Measurements from ENCODE around the gene CDH18. TPM values are rescaled to one million over a fixed set of nuclear protein-coding genes. Genes with fewer than 3 reads are reported as not detected.

CDH18 gene
- total and polyA plus RNA-seq, 2 donors, result 0.05 to 0.24 TPM

- no peaks in the 10 kb centered on the region for H3K27me3 ChIP-seq (ENCODE audit: control insufficient read depth in 2 of 2, insufficient read depth in 1 of 2, low read length in 1 of 2)
- DNase-seq (ENCODE audit: low read depth in 6 of 9, low spot score in 9 of 9), result no peak
- H3K4me3 ChIP-seq (ENCODE audit: low read length in 2 of 2), result no peak overlapping the region
- H3K27ac ChIP-seq (ENCODE audit: low read depth in 1 of 2, low read length in 1 of 2), result no peak overlapping the region
- WGBS, result 93% methylated on average over 2 of the region's 2 CpGs
- peaks cover 0 to 4% of the 10 kb centered on the region in 2 donors for H3K9me3 ChIP-seq (ENCODE audit: control insufficient read depth in 2 of 2, insufficient read depth in 1 of 2, low read length in 1 of 2)
- no peaks in the 10 kb centered on the region for H3K4me1 ChIP-seq (ENCODE audit: control insufficient read depth in 2 of 2, insufficient read depth in 2 of 2, low read length in 2 of 2)
- H3K36me3 ChIP-seq (ENCODE audit: control insufficient read depth in 2 of 2, insufficient read depth in 2 of 2, low read length in 1 of 2), result no peaks in the 10 kb centered on the region
These were observed 361.8 kb downstream of the CDH18 start for GRCh38 chr5:19626211-19626610.

GRCh38 chr5:19625562-19625961 lies 362.4 kb downstream of the CDH18 start:
- no peak for DNase-seq (ENCODE audit: low read depth in 6 of 9, low spot score in 9 of 9)
- Histone ChIP-seq H3K4me1 (ENCODE audit: control insufficient read depth in 2 of 2, insufficient read depth in 2 of 2, low read length in 2 of 2) (no peaks in the 10 kb centered on the region), H3K36me3 (ENCODE audit: control insufficient read depth in 2 of 2, insufficient read depth in 2 of 2, low read length in 1 of 2) (no peaks in the 10 kb centered on the region), H3K27me3 (ENCODE audit: control insufficient read depth in 2 of 2, insufficient read depth in 1 of 2, low read length in 1 of 2) (no peaks in the 10 kb centered on the region), H3K4me3 (ENCODE audit: low read length in 2 of 2) (no peak overlapping the region), H3K27ac (ENCODE audit: low read depth in 1 of 2, low read length in 1 of 2) (no peak overlapping the region), H3K9me3 (ENCODE audit: control insufficient read depth in 2 of 2, insufficient read depth in 1 of 2, low read length in 1 of 2) (peaks cover 0 to 4% of the 10 kb centered on the region in 2 donors)
- WGBS, result 79% methylated on average over 3 of the region's 3 CpGs

GRCh38 chr5:19619571-19619970 lies 368.4 kb downstream of the CDH18 start:
- DNase-seq (ENCODE audit: low read depth in 6 of 9, low spot score in 9 of 9), result no peak
- Histone ChIP-seq H3K4me1 (ENCODE audit: control insufficient read depth in 2 of 2, insufficient read depth in 2 of 2, low read length in 2 of 2) (no peaks in the 10 kb centered on the region), H3K4me3 (ENCODE audit: low read length in 2 of 2) (no peak overlapping the region), H3K36me3 (ENCODE audit: control insufficient read depth in 2 of 2, insufficient read depth in 2 of 2, low read length in 1 of 2) (no peaks in the 10 kb centered on the region), H3K27me3 (ENCODE audit: control insufficient read depth in 2 of 2, insufficient read depth in 1 of 2, low read length in 1 of 2) (no peaks in the 10 kb centered on the region), H3K27ac (ENCODE audit: low read depth in 1 of 2, low read length in 1 of 2) (no peak overlapping the region), H3K9me3 (ENCODE audit: control insufficient read depth in 2 of 2, insufficient read depth in 1 of 2, low read length in 1 of 2) (no peaks in the 10 kb centered on the region)
- WGBS, result 49% methylated on average over 2 of the region's 2 CpGs

- WGBS, result 81% methylated on average over 4 of the region's 4 CpGs
- H3K4me1 ChIP-seq (ENCODE audit: control insufficient read depth in 2 of 2, insufficient read depth in 2 of 2, low read length in 2 of 2), result no peaks in the 10 kb centered on the region
- no peak overlapping the region for H3K4me3 ChIP-seq (ENCODE audit: low read length in 2 of 2)
- DNase-seq (ENCODE audit: low read depth in 6 of 9, low spot score in 9 of 9), result no peak
- H3K36me3 ChIP-seq (ENCODE audit: control insufficient read depth in 2 of 2, insufficient read depth in 2 of 2, low read length in 1 of 2), result no peaks in the 10 kb centered on the region
- H3K9me3 ChIP-seq (ENCODE audit: control insufficient read depth in 2 of 2, insufficient read depth in 1 of 2, low read length in 1 of 2), result no peaks in the 10 kb centered on the region
- no peaks in the 10 kb centered on the region for H3K27me3 ChIP-seq (ENCODE audit: control insufficient read depth in 2 of 2, insufficient read depth in 1 of 2, low read length in 1 of 2)
- no peak overlapping the region for H3K27ac ChIP-seq (ENCODE audit: low read depth in 1 of 2, low read length in 1 of 2)
These were observed 371.2 kb downstream of the CDH18 start for GRCh38 chr5:19616701-19617215.

GRCh38 chr5:19615661-19616060 lies 372.3 kb downstream of the CDH18 start:
- Histone ChIP-seq H3K4me3 (ENCODE audit: low read length in 2 of 2) (no peak overlapping the region), H3K27me3 (ENCODE audit: control insufficient read depth in 2 of 2, insufficient read depth in 1 of 2, low read length in 1 of 2) (no peaks in the 10 kb centered on the region), H3K27ac (ENCODE audit: low read depth in 1 of 2, low read length in 1 of 2) (no peak overlapping the region), H3K9me3 (ENCODE audit: control insufficient read depth in 2 of 2, insufficient read depth in 1 of 2, low read length in 1 of 2) (no peaks in the 10 kb centered on the region), H3K36me3 (ENCODE audit: control insufficient read depth in 2 of 2, insufficient read depth in 2 of 2, low read length in 1 of 2) (no peaks in the 10 kb centered on the region), H3K4me1 (ENCODE audit: control insufficient read depth in 2 of 2, insufficient read depth in 2 of 2, low read length in 2 of 2) (no peaks in the 10 kb centered on the region)
- no peak for DNase-seq (ENCODE audit: low read depth in 6 of 9, low spot score in 9 of 9)
- WGBS, result 80% methylated on average over 1 of the region's 1 CpG

GRCh38 chr5:19615071-19615470 lies 372.9 kb downstream of the CDH18 start:
- no peak overlapping the region for H3K27ac ChIP-seq (ENCODE audit: low read depth in 1 of 2, low read length in 1 of 2)
- no peak for DNase-seq (ENCODE audit: low read depth in 6 of 9, low spot score in 9 of 9)
- no peaks in the 10 kb centered on the region for H3K27me3 ChIP-seq (ENCODE audit: control insufficient read depth in 2 of 2, insufficient read depth in 1 of 2, low read length in 1 of 2)
- WGBS, result 71% methylated on average over 4 of the region's 4 CpGs
- H3K9me3 ChIP-seq (ENCODE audit: control insufficient read depth in 2 of 2, insufficient read depth in 1 of 2, low read length in 1 of 2), result no peaks in the 10 kb centered on the region
- no peak overlapping the region for H3K4me3 ChIP-seq (ENCODE audit: low read length in 2 of 2)
- no peaks in the 10 kb centered on the region for H3K36me3 ChIP-seq (ENCODE audit: control insufficient read depth in 2 of 2, insufficient read depth in 2 of 2, low read length in 1 of 2)
- no peaks in the 10 kb centered on the region for H3K4me1 ChIP-seq (ENCODE audit: control insufficient read depth in 2 of 2, insufficient read depth in 2 of 2, low read length in 2 of 2)

GRCh38 chr5:19608444-19609002 lies 379.5 kb downstream of the CDH18 start:
- no peaks in the 10 kb centered on the region for H3K36me3 ChIP-seq (ENCODE audit: control insufficient read depth in 2 of 2, insufficient read depth in 2 of 2, low read length in 1 of 2)
- no peaks in the 10 kb centered on the region for H3K9me3 ChIP-seq (ENCODE audit: control insufficient read depth in 2 of 2, insufficient read depth in 1 of 2, low read length in 1 of 2)
- H3K4me1 ChIP-seq (ENCODE audit: control insufficient read depth in 2 of 2, insufficient read depth in 2 of 2, low read length in 2 of 2), result no peaks in the 10 kb centered on the region
- no peak for DNase-seq (ENCODE audit: low read depth in 6 of 9, low spot score in 9 of 9)
- WGBS, result 49% methylated on average over 1 of the region's 1 CpG
- H3K4me3 ChIP-seq (ENCODE audit: low read length in 2 of 2), result no peak overlapping the region
- no peak overlapping the region for H3K27ac ChIP-seq (ENCODE audit: low read depth in 1 of 2, low read length in 1 of 2)
- no peaks in the 10 kb centered on the region for H3K27me3 ChIP-seq (ENCODE audit: control insufficient read depth in 2 of 2, insufficient read depth in 1 of 2, low read length in 1 of 2)

- DNase-seq (ENCODE audit: low read depth in 6 of 9, low spot score in 9 of 9), result no peak
- Histone ChIP-seq H3K4me3 (ENCODE audit: low read length in 2 of 2) (no peak overlapping the region), H3K27ac (ENCODE audit: low read depth in 1 of 2, low read length in 1 of 2) (no peak overlapping the region), H3K36me3 (ENCODE audit: control insufficient read depth in 2 of 2, insufficient read depth in 2 of 2, low read length in 1 of 2) (no peaks in the 10 kb centered on the region), H3K9me3 (ENCODE audit: control insufficient read depth in 2 of 2, insufficient read depth in 1 of 2, low read length in 1 of 2) (peaks cover 0 to 3% of the 10 kb centered on the region in 2 donors), H3K4me1 (ENCODE audit: control insufficient read depth in 2 of 2, insufficient read depth in 2 of 2, low read length in 2 of 2) (no peaks in the 10 kb centered on the region), H3K27me3 (ENCODE audit: control insufficient read depth in 2 of 2, insufficient read depth in 1 of 2, low read length in 1 of 2) (no peaks in the 10 kb centered on the region)
- 85% methylated on average over 3 of the region's 3 CpGs for WGBS
These were observed 382.1 kb downstream of the CDH18 start for GRCh38 chr5:19605846-19606407.

- Histone ChIP-seq H3K4me1 (ENCODE audit: control insufficient read depth in 2 of 2, insufficient read depth in 2 of 2, low read length in 2 of 2) (no peaks in the 10 kb centered on the region), H3K27me3 (ENCODE audit: control insufficient read depth in 2 of 2, insufficient read depth in 1 of 2, low read length in 1 of 2) (no peaks in the 10 kb centered on the region), H3K27ac (ENCODE audit: low read depth in 1 of 2, low read length in 1 of 2) (no peak overlapping the region), H3K9me3 (ENCODE audit: control insufficient read depth in 2 of 2, insufficient read depth in 1 of 2, low read length in 1 of 2) (no peaks in the 10 kb centered on the region), H3K4me3 (ENCODE audit: low read length in 2 of 2) (no peak overlapping the region), H3K36me3 (ENCODE audit: control insufficient read depth in 2 of 2, insufficient read depth in 2 of 2, low read length in 1 of 2) (no peaks in the 10 kb centered on the region)
- no peak for DNase-seq (ENCODE audit: low read depth in 6 of 9, low spot score in 9 of 9)
- 64% methylated on average over 2 of the region's 2 CpGs for WGBS
These were observed 403.9 kb downstream of the CDH18 start for GRCh38 chr5:19584131-19584530.
